NCI-H1105 treated with DMSO at 0.1 percent for 48 hours (cell line): Measurements from ENCODE around the gene URB2.
A peak's percentile ranks its signal among the peaks of the same experiment; 100 is the strongest.

Experiments
- DNase-seq: peaks from one replicate; lab custom pipeline; 2025; lab: John Stamatoyannopoulos, UW

URB2 gene

DNA sequence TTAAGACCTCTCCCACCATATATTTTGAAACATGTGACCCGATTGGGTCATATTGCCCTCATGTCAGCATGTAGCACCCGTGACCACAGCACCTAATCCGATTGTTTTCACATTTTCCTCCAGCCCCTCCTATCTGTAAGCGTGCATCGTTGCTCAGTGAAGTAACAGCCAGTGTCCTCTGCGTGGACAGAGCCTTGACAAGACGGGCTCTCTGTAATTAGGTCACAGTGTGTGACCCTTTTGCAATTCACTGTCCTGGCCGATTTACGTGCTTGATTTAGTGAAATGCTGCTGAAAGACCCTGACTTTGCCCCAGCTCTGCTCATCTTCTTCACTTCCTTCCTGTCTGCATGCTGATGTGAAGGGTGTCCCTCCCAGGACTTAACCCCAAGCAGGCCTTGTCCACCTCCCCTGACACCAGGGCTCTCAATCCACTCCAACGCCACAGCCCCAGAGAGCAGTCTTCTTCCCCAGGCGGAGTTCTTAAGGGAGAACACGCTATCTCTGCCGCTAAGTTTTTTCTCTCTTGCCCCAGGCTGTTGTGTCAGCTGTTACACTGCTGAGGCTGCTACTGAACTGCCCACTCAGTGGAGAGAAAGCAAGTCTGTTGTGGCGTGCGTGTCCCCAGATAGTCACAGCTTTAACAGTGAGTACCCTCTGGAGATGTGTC, 19.4 kb downstream of the URB2 start:
- DNase-seq: no peak

DNA sequence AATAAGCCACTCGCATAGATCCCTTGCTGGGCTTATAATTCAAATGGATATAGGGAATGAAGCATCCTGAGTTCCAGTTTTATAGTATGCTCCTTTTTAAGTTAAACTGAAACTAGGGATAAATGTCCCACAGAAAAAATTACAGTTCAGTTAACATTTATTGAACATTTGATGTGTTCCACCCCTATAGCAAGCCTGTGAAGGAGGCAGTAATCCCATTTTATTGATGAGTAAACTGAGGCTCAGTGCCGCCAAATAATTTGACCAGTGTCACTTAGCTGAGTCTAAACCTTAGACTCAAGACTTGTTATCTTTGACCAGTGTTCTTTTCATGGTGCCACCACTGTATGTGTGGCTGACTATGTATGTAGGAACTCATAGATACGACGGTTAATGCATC, 22.4 kb downstream of the URB2 start:
- DNase-seq: no peak

DNA sequence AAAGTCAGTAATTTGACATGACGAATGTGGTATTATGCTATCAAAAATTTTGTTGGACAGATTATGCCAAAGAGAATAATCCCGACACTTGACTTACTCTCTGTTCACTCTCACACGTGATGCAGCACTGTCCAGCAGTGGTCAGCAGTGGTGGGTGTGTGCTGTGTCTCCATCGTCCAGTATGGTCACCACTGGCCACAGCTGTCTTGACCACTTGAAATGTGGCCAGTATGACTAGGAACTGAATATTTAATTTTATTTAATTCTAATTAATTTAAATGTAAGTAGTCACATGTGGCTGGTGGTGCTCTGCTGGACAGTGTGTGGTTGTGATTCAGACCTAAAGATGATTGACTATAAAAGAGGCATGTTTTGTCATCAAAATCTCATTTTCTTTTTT, 24.0 kb downstream of the URB2 start:
- no peak for DNase-seq

DNA sequence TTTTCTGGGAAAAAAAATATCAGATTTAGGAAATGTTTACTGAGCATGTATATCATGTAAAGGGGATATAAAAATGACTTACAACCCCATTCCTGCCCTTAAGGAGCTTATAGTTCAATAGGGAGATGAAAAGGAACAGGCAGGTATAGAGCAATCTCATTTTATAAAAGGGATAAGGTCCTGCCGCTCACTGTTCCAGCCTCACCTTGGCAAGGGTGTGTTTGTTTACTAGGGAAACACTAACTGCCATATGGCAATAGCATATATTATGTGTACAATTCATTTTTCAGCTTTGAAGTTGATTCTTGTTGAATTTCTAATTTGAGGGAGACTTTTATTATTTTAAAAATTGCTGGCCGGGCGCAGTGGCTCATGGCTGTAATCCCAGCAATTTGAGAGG, 25.5 kb downstream of the URB2 start:
- DNase-seq: no peak

DNA sequence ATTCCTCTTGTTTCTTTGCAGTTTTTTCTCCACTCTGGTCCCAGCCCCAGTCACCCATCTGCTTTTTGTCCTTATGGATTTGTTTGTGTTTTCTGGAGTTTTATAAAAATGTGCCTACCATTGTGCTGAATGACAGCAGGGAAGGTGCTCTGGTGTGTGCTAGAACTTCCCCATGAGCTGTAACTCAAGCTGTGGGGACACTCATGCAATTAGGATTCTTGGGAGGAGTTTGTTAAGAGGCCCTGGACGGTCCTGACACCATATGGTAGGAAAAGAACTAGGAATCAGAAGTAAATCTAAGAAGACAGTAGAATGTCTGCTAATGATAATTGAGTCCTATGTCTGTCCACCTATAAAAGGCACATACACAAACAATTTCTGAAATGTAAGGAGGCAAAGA, 27.4 kb downstream of the URB2 start:
- DNase-seq: no peak

DNA sequence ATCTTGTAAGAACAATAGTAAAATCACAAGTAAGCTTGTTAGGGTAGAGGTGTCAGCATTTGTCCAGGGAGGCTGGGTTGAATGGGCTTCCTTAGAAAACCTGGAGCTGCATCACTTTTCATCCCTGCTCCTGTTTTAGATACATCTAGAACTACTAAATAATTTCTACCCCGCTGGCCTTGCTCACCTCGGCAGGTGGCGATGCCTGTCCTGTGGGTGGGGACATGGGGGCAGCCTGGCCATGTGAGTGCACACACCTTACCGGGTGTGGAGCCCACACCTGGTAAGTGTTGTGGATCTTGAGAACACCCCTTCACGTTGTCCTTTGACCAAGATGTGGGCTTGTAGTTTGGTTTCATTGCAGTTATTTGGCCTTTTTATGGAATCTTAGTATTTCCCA, 29.7 kb downstream of the URB2 start:
- DNase-seq: no peak

DNA sequence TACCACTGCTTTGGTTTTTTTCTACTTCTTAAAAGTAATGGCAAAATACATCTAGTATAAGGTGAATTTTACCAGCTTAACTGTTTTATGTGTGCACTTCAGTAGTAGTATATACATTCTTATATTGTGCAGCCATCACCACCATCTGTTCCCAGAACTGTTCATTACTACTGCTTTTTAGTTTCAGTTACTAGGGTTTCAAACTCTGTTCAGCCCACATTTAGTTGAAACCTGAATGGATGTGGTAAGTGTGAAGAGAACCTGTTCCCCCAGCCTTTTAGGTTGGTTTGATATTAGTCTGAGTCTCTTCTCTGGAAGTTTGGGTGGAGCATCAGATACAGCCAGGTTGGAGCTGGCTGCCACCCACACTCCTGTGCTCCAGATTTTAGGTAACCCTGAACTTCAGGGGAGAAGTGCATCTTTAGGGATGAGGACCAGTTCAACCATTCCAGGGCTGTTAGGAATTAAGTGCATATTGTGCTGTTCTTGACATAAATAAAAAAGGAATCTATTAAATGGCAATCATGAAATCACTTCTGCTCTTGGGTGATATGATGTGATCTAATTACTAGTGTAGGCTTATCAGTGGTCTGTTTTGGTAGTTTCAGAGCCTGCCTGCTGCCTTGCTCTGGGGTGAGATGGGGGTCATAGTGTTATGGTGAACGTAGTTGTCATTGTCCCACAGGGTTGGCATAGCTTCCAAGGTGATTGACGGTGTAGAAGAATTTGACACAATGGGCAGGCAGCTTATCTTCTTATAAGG, 32.1 kb downstream of the URB2 start:
- no peak for DNase-seq

DNA sequence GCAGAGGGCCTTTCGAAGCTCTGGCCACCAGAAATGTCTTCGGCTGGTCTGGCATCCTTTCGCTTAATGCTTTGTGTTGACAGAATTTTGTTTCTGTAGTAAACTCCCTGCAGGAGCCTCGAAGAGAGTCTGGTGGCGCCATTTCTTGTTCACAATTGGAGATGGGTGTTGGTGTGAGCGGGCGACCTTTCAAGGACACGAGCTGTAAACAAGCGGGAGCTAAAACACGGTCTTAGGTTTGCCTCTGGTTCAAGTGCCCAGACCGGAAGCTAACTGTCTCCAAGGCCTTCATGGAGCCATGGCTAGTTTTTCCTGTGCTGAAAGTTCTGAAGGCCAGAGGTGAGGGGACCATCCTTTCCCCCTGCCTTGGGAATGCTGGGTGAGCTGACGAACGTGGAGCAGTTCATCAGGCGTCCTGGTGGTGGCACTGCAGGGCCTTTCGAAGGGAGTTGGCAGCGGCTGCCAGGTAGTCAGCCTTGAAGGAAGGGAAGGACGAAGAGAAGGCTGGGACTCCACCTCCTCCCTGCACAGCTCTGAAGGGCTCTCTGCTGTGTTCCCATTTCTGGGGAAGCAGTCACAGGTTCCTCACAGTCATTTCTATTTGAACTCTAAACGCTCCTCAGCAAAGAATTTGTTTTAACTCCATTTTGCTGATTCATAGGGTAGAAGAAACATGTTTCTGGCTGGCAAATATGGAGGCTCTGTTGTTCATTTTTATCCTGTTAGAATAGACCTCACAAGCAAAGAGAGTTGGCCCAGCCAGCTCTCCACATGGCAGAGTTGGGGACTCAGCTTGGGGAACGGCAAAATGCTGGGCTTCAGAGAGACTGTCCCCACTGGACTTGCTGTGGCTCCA, 35.2 kb downstream of the URB2 start:
- DNase-seq: peak; percentile 21

DNA sequence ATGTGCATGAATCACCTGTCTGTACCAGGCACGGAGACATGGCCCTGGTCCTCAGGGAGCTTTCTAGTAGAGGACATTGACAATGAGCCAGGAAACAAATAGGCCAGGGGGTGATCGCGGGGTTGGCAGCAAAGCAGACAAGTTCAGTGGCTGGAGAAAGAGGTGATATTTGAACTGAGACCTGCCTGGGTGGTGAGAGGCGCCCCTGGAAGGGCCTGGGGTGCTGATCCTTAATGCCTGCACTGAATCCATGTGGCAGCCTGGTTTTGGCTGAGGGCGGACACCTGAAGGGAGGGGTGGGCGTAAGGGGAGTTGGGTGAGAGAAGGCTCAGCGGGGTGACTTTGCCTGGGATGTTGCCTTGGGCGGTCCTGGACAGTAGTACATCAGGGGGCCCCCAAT, 35.9 kb downstream of the URB2 start:
- no peak for DNase-seq

DNA sequence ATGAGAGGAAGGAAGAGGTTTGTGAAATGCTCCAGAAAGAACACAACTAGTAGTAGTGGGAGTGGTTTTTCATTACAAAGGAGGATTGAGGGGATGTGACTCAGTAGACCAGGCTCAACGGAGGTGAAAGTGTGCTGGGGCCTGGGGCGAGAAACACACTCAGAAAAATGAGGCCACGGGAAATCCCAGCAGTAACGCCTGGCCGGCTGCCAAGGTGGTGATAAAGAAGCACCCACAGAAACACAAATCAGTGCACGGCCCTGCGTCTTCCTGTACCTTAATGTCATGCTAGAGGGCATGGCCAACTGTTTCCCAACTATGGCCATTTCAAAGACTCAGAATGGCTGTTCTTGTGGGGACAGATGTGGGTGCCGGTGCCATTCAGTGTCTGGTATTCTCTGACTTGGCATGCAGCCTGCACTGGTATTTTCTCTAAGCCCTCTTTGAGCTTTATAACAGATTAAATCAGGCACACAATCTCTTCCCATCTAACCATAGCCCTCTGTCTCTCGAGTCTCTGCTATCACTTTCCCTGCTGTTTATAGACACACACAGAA, 38.2 kb downstream of the URB2 start:
- DNase-seq: no peak

DNA sequence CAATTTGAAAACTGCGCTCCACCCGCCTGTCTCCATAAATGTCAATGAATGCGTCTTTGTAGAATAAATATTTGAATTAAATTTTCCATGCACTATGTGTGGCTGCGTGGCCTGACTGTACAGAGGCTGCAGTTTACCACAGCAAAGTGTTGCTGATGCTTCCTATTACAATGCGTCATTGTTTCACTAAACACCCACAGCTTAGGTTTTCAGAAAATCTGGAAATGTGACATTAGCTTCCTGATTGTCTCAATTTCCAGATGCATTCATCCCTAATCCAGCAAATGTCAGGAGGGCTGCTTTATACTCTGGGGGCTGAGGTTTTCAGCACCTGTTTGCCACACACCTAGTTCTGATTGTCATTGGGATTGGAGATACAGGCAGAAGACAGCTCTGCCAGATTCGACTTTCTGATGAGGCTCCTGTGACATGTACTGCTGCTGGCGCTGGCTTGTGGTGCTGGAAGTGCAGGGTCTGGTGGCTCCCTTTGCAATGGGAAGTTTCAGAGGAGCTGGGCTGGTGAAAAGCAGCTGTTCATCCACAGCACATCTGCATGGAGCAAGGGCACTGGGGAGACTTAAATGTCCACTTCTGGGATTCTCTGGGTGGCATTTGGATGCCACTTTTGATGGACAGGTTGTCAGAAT, 40.0 kb downstream of the URB2 start:
- no peak for DNase-seq

DNA sequence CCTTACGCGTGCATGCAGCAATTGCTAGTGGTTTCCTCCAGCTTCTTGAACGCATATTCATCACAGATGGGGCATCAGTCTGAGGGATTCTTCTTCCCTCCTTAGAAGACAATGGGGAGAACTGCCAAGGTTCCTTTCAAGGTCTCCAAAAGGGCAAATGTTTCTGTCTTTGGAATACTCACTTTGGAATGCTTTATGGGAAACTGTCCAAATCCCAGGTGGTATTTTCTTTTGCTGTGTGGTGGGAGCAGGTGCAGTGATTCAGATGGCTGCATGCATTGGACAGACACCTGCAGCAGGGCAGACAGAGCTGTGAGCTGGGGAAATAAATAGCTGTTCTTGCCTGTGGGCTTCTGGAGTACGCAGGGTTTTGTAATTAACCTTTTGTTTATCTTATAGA, 40.5 kb downstream of the URB2 start:
- peak; percentile 61 for DNase-seq

DNA sequence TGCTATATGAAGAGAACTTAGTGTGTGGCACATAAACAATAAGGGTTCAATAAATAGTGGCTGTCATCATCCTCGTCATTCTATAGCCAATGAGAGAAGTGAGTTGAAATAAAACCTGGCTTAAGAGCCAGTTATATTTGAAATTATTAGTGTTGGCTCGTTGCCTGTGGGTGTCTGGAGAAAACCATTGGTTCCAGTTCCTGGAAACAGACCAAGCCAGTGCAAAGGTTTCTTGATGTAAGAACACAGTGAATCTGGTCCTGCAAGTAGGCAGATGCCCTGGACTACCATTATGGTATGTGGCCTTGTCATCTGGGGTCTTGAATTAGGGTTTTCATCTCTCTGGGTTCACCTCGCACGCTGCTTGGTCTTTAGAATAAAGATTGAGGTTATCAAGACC, 43.3 kb downstream of the URB2 start:
- DNase-seq: no peak

DNA sequence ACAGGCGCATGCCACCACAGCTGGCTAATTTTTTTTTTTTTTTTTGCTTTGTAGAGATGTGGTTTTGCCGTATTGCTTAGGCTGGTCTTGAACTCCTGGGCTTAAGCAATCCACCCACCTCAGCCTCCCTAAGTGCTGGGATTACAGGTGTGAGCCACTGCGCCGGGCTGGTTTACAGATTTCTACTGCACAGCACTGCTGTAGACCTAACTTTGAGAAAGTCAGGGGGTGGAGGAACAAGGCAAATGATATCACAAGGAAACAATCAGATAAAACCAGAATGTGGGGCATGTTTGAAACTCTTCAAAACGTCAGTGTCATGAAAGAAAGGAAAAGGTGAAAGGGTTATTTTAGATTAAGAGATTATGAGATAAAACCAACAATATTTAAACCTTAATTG, 45.3 kb downstream of the URB2 start:
- DNase-seq: no peak

DNA sequence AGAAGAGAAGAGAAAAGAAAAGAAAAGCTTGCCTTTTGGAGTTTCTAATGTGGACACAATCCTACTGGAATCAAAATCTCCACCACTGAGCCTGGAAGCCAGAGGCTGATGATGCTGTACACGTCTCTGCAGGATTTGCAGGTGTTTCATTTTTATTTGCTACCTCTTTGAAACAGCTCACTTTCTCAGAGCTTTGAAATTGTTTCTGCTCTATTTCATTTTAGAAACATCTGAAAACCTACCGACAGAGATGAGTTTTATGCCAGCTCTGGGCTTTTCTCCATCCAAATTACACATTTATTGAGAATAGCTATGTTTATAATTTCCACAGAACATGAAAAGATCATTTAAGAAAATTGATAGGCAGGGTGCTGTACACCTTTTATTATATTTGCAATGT, 46.2 kb downstream of the URB2 start:
- no peak for DNase-seq

DNA sequence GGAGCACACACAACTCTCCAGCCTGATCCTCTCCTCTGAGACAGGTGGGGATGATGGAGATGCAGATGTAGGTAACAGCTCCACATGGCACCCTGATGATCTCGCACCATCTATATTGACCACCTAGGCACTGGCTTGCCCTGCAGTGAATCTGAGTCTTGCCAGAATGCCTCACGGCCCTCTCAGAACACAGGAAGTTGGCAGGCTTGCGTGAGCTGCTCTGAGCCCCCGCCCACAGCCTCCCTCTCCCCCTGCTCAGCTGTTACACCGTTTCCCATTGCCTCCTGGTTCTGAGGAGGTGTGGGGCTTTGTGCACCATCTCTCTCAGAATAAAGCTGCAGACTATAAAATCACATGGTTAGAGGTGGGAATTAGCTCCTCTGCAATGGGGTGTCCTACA, 48.0 kb downstream of the URB2 start:
- DNase-seq: no peak

DNA sequence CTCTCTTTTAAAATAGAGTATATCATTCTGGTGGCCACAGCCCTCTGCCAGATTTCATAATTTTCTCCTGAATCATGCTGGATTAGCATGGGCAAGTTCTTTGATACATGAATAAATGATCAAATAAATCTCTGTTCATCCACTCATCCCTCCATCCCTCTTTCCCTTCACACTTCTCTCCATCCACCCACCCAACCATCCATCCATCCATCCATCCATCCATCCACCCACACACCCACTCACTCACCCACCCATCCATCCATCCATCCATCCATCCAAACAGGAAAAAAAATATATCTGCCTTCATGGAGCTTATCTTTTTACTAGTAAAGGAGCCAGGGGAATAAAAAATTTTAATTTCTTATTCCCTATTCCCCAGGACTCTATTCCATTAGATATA, 49.3 kb downstream of the URB2 start:
- DNase-seq: no peak

DNA sequence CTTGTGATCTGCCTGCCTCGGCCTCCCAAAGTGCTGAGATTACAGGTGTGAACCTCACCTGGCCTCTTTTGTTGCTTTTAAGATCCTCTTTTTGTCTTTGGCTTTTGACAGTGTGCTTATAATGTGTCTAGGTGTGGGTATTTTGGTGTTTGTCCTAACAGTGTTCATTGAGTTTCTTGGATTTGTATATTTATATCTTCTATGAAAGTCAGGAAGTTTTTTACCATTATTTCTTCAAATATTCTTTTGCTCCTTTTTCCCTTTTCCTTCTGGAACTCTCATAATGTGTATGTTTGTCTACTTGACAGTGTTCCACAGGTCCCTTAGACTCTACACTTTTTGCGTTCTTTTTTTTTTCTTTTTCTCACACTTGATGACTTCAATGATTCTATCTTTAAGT, 59.1 kb downstream of the URB2 start:
- DNase-seq: no peak

DNA sequence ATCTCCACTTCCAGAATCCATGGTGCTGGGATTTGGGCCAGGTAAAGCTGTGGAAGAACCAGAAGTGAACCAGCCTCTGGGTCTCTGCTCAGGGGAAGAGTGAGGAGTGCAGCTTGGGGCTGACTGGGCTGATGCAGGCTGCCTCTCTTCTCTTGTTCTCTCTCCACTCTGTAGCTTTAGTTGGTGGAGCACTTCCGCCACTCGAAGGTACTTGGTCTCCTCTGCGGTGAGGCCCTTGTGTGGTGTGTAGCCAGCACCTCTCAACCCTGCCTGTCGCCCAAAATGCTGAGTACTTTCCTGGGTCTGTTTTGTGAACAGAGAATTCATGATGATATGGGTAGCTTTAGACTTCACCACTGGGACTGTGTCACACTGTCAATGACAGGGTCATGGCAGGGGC, 63.2 kb downstream of the URB2 start:
- no peak for DNase-seq

DNA sequence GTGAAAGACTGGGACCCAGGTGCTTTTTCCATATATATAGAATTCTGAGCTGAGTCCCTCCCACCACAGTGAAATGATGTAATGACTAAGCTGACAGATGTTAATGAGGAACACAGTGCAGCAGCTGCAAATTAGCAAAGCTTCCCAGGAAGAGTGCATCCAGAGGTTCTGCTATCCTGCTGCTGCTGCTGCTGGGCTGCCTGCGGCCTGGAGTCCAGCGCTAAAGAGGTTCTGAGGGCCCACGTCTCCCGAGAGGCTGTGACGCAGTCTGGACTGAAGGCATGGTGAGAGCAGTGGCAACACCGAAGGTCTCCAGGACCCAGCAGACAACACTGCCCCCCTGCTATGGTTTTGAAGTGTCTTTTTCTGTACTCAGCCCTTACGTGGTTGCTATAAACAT, 63.9 kb downstream of the URB2 start:
- no peak for DNase-seq

DNA sequence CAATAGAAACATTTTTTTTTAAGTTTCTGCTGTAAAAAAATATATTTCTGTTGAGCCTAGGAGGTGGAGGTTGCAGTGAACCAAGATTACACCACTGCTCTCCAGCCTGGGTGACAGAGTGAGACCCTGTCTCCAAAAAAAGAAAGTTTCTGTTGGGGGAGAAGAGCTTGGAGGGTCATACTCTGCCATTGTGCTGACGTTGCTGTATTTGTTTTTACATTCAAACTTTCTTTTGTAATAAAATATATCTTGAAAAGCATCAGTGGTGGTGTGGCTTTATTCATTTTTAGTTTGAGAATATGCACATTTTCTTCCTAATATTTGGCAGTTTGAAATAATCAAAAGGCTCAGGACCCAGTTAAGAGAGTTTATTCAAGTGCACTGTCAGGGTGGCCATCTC, 64.6 kb downstream of the URB2 start:
- DNase-seq: no peak

DNA sequence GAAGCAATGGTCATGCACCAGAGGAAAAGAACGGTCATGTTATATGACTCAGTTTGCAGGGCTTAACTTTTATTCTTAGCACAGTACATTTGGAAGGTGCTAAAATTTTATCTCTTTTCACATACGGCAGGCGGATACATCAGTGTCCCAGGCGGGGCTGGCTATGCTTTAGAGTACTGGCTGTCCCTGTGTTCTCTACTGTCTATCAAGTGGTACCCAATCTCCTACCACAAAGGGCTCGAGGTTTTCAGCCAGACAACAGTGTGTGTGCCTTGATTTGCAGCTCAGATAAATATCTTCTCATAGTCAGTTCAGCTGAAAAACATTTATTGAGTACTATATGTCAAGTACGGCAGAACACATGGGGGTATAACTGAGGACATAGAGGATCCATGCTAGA, 65.3 kb downstream of the URB2 start:
- DNase-seq: no peak
